Panc1 (cell line): ENCODE data around the gene TC2N. TPM values are rescaled to one million over a fixed set of nuclear protein-coding genes. Genes with fewer than 3 reads are reported as not detected.

Source experiments
- ATAC-seq: fragments of 200-7000 bp; cut with Tn5 transposase; 2 replicates; pipeline ENCODE4 v1.9.1; 2020; ENCODE audit warnings: mild to moderate bottlenecking, moderate library complexity
- BruUV-seq: library from RNA; stranded (reverse); fragments of 400-500 nt; replicated peaks from 2 replicates; lab custom pipeline; 2021; lab: Mats Ljungman, UMichigan
- CTCF ChIA-PET: fragments of 300-600 bp; sonication (Branson Sonifier 250); formaldehyde crosslinking; loops from one replicate; lab custom pipeline; 2022; ENCODE audit warnings: antibody characterized with exemption; lab: Charles Lee
- POLR2A ChIA-PET: fragments of 300-600 bp; sonication (Branson Sonifier 250); formaldehyde crosslinking; loops from one replicate; lab custom pipeline; 2022; ENCODE audit warnings: antibody characterized with exemption; lab: Charles Lee
- DNase-seq: peaks from one replicate; pipeline ENCODE4 v3.0.0-alpha.2; 2010; ENCODE audit warnings: low read depth, low spot score
- H3K27ac ChIP-seq: 2 replicates; pipeline ENCODE4 v1.5.1; 2011; ENCODE audit warnings: mild to moderate bottlenecking, low read length, inconsistent platforms
- H3K27me3 ChIP-seq: fragments of 200-500 bp; sonication (Bioruptor generic); 2 replicates; pipeline ENCODE4 v1.6.0; 2014; ENCODE audit warnings: low read length, inconsistent platforms; ENCODE audit not compliant: control insufficient read depth, insufficient read depth
- H3K36me3 ChIP-seq: fragments of 200-500 bp; sonication (Bioruptor generic); 2 replicates; pipeline ENCODE4 v1.5.1; 2014; ENCODE audit warnings: inconsistent platforms, mild to moderate bottlenecking, low read length, moderate library complexity; ENCODE audit not compliant: control insufficient read depth, insufficient read depth
- H3K4me1 ChIP-seq: 2 replicates; pipeline ENCODE4 v1.5.1; 2011; ENCODE audit warnings: inconsistent platforms, mild to moderate bottlenecking, low read length, moderate library complexity; ENCODE audit not compliant: control insufficient read depth, insufficient read depth
- H3K4me3 ChIP-seq, 2 experiments: 2 replicates each; pipeline ENCODE4 v1.5.1; 2011 to 2012; ENCODE audit warnings: low read depth in 2 of 2, low read length in 2 of 2, mild to moderate bottlenecking in 2 of 2, inconsistent platforms in 1 of 2, moderate library complexity in 1 of 2
- H3K9me3 ChIP-seq: fragments of 200-500 bp; sonication (Bioruptor generic); 2 replicates; pipeline ENCODE4 v1.5.1; 2014; ENCODE audit warnings: low read depth, mild to moderate bottlenecking, inconsistent platforms, low read length, moderate library complexity; ENCODE audit not compliant: control insufficient read depth, insufficient read depth
- CTCF ChIP-seq: fragments of 450-650 bp; IDR thresholded peaks from 2 replicates; pipeline ENCODE4 v1.5.1; 2017; ENCODE audit warnings: mild to moderate bottlenecking
- POLR2AphosphoS5 ChIP-seq: IDR thresholded peaks from 2 replicates; pipeline ENCODE4 v1.6.1; 2012; ENCODE audit warnings: mild to moderate bottlenecking, low read depth, low read length, moderate library complexity
- SIN3A ChIP-seq: IDR thresholded peaks from 2 replicates; pipeline ENCODE4 v1.6.1; 2012; ENCODE audit warnings: low read depth, mild to moderate bottlenecking, low read length, moderate library complexity, borderline replicate concordance; ENCODE audit not compliant: insufficient read depth
- TCF7L2 ChIP-seq: IDR thresholded peaks from 2 replicates; pipeline ENCODE4 v1.6.1; 2011; ENCODE audit warnings: mild to moderate bottlenecking, low read depth, low read length, inconsistent platforms
- in situ Hi-C: cut with HindIII; loops from 2 replicates; pipeline ENCODE4 v1.10.0; 2016; ENCODE audit warnings: low sequenced_read_pairs, low pct_unique_long_range_greater_than_20kb
- intact Hi-C: fragments of 100-400 bp; cut with micrococcal nuclease; formaldehyde crosslinking; loops from one replicate; pipeline ENCODE4 v1.10.0; 2022; ENCODE audit not compliant: unreplicated experiment
- total RNA-seq: library from RNA; stranded (reverse); gene quantifications from one replicate; pipeline ENCODE4 v1.2.1, GENCODE V29; 2021; ENCODE audit not compliant: unreplicated experiment
- TF ChIP-seq, protein P1 (sequence below), 2 experiments: IDR thresholded peaks; 2 replicates each; pipeline ENCODE4 v1.6.1; 2011 to 2012; ENCODE audit warnings: low read depth in 2 of 2, control low read depth in 1 of 2, low read length in 1 of 2, mild to moderate bottlenecking in 1 of 2, moderate library complexity in 1 of 2; ENCODE audit not compliant: insufficient read depth in 1 of 2

Gene TC2N
- total RNA-seq, 1 experiment from 2014 or later = 0.49 TPM

GRCh38 chr14:91770185-91770584 is 97.2 kb downstream of the TC2N start:
- POLR2A ChIA-PET = no interaction called here
- Histone ChIP-seq H3K4me3 (no peak overlapping the region), H3K4me1 (no peaks in the 10 kb centered on the region), H3K27ac (no peak overlapping the region), H3K9me3 (no peaks in the 10 kb centered on the region), H3K27me3 (no peaks in the 10 kb centered on the region), H3K36me3 (no peaks in the 10 kb centered on the region)
- CTCF ChIA-PET = no interaction called here
- no TSS peak for BruUV-seq
- TF ChIP-seq POLR2AphosphoS5 (no peak), CTCF (no peak), TCF7L2 (no peak), SIN3A (no peak)
- TF ChIP-seq, protein P1, sequence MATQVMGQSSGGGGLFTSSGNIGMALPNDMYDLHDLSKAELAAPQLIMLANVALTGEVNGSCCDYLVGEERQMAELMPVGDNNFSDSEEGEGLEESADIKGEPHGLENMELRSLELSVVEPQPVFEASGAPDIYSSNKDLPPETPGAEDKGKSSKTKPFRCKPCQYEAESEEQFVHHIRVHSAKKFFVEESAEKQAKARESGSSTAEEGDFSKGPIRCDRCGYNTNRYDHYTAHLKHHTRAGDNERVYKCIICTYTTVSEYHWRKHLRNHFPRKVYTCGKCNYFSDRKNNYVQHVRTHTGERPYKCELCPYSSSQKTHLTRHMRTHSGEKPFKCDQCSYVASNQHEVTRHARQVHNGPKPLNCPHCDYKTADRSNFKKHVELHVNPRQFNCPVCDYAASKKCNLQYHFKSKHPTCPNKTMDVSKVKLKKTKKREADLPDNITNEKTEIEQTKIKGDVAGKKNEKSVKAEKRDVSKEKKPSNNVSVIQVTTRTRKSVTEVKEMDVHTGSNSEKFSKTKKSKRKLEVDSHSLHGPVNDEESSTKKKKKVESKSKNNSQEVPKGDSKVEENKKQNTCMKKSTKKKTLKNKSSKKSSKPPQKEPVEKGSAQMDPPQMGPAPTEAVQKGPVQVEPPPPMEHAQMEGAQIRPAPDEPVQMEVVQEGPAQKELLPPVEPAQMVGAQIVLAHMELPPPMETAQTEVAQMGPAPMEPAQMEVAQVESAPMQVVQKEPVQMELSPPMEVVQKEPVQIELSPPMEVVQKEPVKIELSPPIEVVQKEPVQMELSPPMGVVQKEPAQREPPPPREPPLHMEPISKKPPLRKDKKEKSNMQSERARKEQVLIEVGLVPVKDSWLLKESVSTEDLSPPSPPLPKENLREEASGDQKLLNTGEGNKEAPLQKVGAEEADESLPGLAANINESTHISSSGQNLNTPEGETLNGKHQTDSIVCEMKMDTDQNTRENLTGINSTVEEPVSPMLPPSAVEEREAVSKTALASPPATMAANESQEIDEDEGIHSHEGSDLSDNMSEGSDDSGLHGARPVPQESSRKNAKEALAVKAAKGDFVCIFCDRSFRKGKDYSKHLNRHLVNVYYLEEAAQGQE (IDR thresholded peaks at IDR 0.05; ENCODE audit: insufficient read depth in 1 of 2, low read depth in 2 of 2, low read length in 1 of 2) = no peak
- intact Hi-C loops (no loop called here), in situ Hi-C loops (no loop called here)
- DNase-seq (no peak), ATAC-seq (no peak)

GRCh38 chr14:91755570-91756295 is 111.6 kb downstream of the TC2N start:
- no peaks in the 10 kb centered on the region for H3K9me3 ChIP-seq
- H3K36me3 ChIP-seq = no peaks in the 10 kb centered on the region
- H3K27ac ChIP-seq = no peak overlapping the region
- CTCF ChIA-PET = no interaction called here
- no peaks in the 10 kb centered on the region for H3K4me1 ChIP-seq
- H3K27me3 ChIP-seq = no peaks in the 10 kb centered on the region
- BruUV-seq = no TSS peak
- POLR2A ChIA-PET = no interaction called here
- TF ChIP-seq SIN3A (no peak), CTCF (no peak), TCF7L2 (no peak), POLR2AphosphoS5 (no peak)
- TF ChIP-seq, protein P1 (IDR thresholded peaks at IDR 0.05; ENCODE audit: insufficient read depth in 1 of 2, low read depth in 2 of 2, low read length in 1 of 2) = no peak
- intact Hi-C loops = no loop called here
- DNase-seq (no peak), ATAC-seq (no peak)
- no peak overlapping the region for H3K4me3 ChIP-seq
- in situ Hi-C loops = no loop called here
